HepG2 (cell line): ENCODE results near the gene CHKB. TPM values are rescaled to one million over a fixed set of nuclear protein-coding genes. Genes with fewer than 3 reads are reported as not detected.
A peak's percentile ranks its signal among the peaks of the same experiment; 100 is the strongest.

Source experiments
- ATF2 ChIP-seq: sonication (generic); formaldehyde crosslinking; IDR thresholded peaks from 2 replicates; pipeline ENCODE4 v1.4.0; 2020; ENCODE audit warnings: missing genetic modification reagents
- CENPX ChIP-seq: sonication (generic); formaldehyde crosslinking; IDR thresholded peaks from 2 replicates; pipeline ENCODE4 v1.9.0; 2021; ENCODE audit warnings: mild to moderate bottlenecking, missing genetic modification reagents, moderate library complexity
- DMTF1 ChIP-seq: sonication (generic); formaldehyde crosslinking; IDR thresholded peaks from 2 replicates; pipeline ENCODE4 v1.4.0; 2020; ENCODE audit warnings: mild to moderate bottlenecking, missing genetic modification reagents
- DR1 ChIP-seq: sonication (generic); formaldehyde crosslinking; IDR thresholded peaks from 2 replicates; pipeline ENCODE4 v1.8.0; 2021; ENCODE audit warnings: mild to moderate bottlenecking, missing genetic modification reagents, inconsistent platforms
- GTF2F1 ChIP-seq: fragments of 150-350 bp; IDR thresholded peaks from 2 replicates; pipeline ENCODE4 v1.6.1; 2014; ENCODE audit warnings: low read length
- HMG20B ChIP-seq: conservative IDR thresholded peaks from 2 replicates; pipeline ENCODE4 v1.6.1; 2016; ENCODE audit warnings: missing genetic modification reagents, missing compliant biosample characterization
- KLF15 ChIP-seq: sonication (generic); formaldehyde crosslinking; IDR thresholded peaks from 2 replicates; pipeline ENCODE4 v1.8.1; 2023; ENCODE audit warnings: borderline replicate concordance, mild to moderate bottlenecking, inconsistent platforms, missing genetic modification reagents, mixed read lengths
- MYC ChIP-seq: sonication (generic); formaldehyde crosslinking; IDR thresholded peaks from 2 replicates; pipeline ENCODE4 v1.9.0; 2021; ENCODE audit warnings: missing genetic modification reagents, borderline replicate concordance
- PHF20 ChIP-seq: sonication (generic); formaldehyde crosslinking; IDR thresholded peaks from 2 replicates; pipeline ENCODE4 v1.5.0; 2020; ENCODE audit warnings: mild to moderate bottlenecking, missing genetic modification reagents
- SAFB2 ChIP-seq: sonication (generic); formaldehyde crosslinking; IDR thresholded peaks from 2 replicates; pipeline ENCODE4 v1.5.1; 2020; ENCODE audit warnings: missing genetic modification reagents, low read depth, mild to moderate bottlenecking, borderline replicate concordance
- SOX13 ChIP-seq, 3 experiments: fragments of 450-650 bp in 1 of 3; sonication (generic) in 1 of 3; formaldehyde crosslinking in 1 of 3; IDR thresholded peaks in 2 of 3; conservative IDR thresholded peaks in 1 of 3; 2 replicates each; pipeline versions ENCODE4 v1.5.0 to v1.6.1; 2016 to 2020; ENCODE audit warnings: antibody characterized with exemption in 1 of 3, mild to moderate bottlenecking in 1 of 3, missing compliant biosample characterization in 1 of 3, missing genetic modification reagents in 1 of 3, moderate library complexity in 1 of 3
- SRSF9 ChIP-seq: fragments of 200-400 bp; formaldehyde crosslinking; IDR thresholded peaks from 2 replicates; pipeline ENCODE4 v1.6.1; 2018; ENCODE audit warnings: borderline replicate concordance, mild to moderate bottlenecking, low read depth, low read length; ENCODE audit not compliant: insufficient read depth, poor library complexity, severe bottlenecking
- THAP11 ChIP-seq: IDR thresholded peaks from 2 replicates; pipeline ENCODE4 v1.6.1; 2016; ENCODE audit warnings: missing biosample characterization, missing genetic modification reagents
- ZBTB7A ChIP-seq: sonication (generic); formaldehyde crosslinking; IDR thresholded peaks from 2 replicates; pipeline ENCODE4 v1.8.0; 2022; ENCODE audit warnings: mild to moderate bottlenecking, missing genetic modification reagents
- ZNF30 ChIP-seq: sonication (generic); formaldehyde crosslinking; IDR thresholded peaks from 2 replicates; pipeline ENCODE4 v1.5.0; 2020; ENCODE audit warnings: mild to moderate bottlenecking, missing genetic modification reagents
- ZNF772 ChIP-seq: sonication (generic); formaldehyde crosslinking; IDR thresholded peaks from 2 replicates; pipeline ENCODE4 v1.5.0; 2020; ENCODE audit warnings: mild to moderate bottlenecking, missing genetic modification reagents
- ZSCAN20 ChIP-seq: sonication (generic); formaldehyde crosslinking; IDR thresholded peaks from 2 replicates; pipeline ENCODE4 v1.4.0; 2020; ENCODE audit warnings: missing genetic modification reagents, mild to moderate bottlenecking, borderline replicate concordance
- ZSCAN21 ChIP-seq: sonication (generic); formaldehyde crosslinking; IDR thresholded peaks from 2 replicates; pipeline ENCODE4 v1.8.0; 2022; ENCODE audit warnings: mild to moderate bottlenecking, missing genetic modification reagents, moderate library complexity, borderline replicate concordance
- polyA plus RNA-seq, 8 experiments: library from polyadenylated mRNA; depleted of rRNA in 3 of 8; stranded (reverse) in 7 of 8; unstranded in 1 of 8; fragments of >200 nt; fragmentation: Illumina TruSeq in 4 of 8; extraction: Trizol in 4 of 8; gene quantifications; 2 replicates each; pipeline versions ENCODE4 v1.2.1 to v1.2.3, GENCODE V29; 2011 to 2016; ENCODE audit warnings: low read depth in 4 of 8, missing spikeins in 1 of 8, mixed read lengths in 1 of 8; ENCODE audit not compliant: insufficient read depth in 1 of 8
- total RNA-seq, 5 experiments: library from RNA; depleted of rRNA; stranded (reverse); fragments of >200 nt; fragmentation: Illumina TruSeq; extraction: Trizol; gene quantifications; 2 replicates each; pipeline ENCODE4 v1.2.3, GENCODE V29; 2016; ENCODE audit warnings: low read depth in 1 of 5
- TF ChIP-seq, protein P1 (sequence below): sonication (generic); formaldehyde crosslinking; IDR thresholded peaks from 2 replicates; pipeline ENCODE4 v1.4.0; 2020; ENCODE audit warnings: missing genetic modification reagents, borderline replicate concordance
- TF ChIP-seq, protein P2 (sequence below): sonication (generic); formaldehyde crosslinking; IDR thresholded peaks from 2 replicates; pipeline ENCODE4 v1.5.0; 2020; ENCODE audit warnings: mild to moderate bottlenecking, missing genetic modification reagents

Gene CHKB
- total and polyA plus RNA-seq, 2 of the 13 experiments (the other 11 are each of a cell fraction or from before 2014, with no cell fraction given), result 24.5 to 42.7 TPM

DNA sequence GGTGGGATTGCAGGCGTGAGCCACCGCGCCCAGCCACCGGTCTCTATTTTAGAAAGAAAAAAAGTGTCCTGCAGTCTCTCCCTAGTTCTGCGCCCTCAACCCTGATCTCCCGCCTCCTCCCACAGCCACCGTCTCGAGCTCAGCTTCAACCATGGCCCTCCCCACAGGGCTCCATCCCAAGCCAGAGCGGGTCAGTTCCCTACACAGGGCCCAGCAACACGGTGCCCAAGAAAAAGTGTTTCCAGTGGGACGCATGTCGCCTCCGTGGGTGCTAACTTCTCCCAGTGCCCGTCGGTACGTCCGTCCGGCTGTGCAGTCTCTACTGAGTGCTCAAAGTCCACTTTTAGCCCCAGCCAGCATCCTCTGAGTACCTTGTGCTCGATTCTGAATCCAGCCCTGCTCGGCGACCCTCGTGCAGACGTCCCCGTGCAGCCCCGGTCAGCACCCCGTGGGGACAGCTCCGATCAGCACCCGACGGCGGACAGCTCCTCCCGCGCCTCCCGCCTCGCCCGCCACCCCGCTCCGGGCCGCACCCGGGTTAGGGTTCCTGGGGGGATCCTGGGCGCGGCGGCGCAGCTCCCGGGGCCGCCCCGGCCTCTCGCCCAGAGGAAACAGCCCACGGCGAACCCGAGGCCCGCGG is 17.3 kb upstream of the CHKB start (continued):
- peak; percentile 99 for TF ChIP-seq ZSCAN20 (CRISPR knock-in tag)
- TF ChIP-seq, protein P1, sequence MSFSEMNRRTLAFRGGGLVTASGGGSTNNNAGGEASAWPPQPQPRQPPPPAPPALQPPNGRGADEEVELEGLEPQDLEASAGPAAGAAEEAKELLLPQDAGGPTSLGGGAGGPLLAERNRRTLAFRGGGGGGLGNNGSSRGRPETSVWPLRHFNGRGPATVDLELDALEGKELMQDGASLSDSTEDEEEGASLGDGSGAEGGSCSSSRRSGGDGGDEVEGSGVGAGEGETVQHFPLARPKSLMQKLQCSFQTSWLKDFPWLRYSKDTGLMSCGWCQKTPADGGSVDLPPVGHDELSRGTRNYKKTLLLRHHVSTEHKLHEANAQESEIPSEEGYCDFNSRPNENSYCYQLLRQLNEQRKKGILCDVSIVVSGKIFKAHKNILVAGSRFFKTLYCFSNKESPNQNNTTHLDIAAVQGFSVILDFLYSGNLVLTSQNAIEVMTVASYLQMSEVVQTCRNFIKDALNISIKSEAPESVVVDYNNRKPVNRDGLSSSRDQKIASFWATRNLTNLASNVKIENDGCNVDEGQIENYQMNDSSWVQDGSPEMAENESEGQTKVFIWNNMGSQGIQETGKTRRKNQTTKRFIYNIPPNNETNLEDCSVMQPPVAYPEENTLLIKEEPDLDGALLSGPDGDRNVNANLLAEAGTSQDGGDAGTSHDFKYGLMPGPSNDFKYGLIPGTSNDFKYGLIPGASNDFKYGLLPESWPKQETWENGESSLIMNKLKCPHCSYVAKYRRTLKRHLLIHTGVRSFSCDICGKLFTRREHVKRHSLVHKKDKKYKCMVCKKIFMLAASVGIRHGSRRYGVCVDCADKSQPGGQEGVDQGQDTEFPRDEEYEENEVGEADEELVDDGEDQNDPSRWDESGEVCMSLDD (CRISPR knock-in tag), result peak; percentile 98
- 0 out of 2 replicates have a peak, but pooled peaks have one; percentile 58 for TF ChIP-seq DMTF1 (CRISPR knock-in tag)
- peak; percentile 78 for TF ChIP-seq SAFB2 (CRISPR knock-in tag)
- TF ChIP-seq, protein P2, sequence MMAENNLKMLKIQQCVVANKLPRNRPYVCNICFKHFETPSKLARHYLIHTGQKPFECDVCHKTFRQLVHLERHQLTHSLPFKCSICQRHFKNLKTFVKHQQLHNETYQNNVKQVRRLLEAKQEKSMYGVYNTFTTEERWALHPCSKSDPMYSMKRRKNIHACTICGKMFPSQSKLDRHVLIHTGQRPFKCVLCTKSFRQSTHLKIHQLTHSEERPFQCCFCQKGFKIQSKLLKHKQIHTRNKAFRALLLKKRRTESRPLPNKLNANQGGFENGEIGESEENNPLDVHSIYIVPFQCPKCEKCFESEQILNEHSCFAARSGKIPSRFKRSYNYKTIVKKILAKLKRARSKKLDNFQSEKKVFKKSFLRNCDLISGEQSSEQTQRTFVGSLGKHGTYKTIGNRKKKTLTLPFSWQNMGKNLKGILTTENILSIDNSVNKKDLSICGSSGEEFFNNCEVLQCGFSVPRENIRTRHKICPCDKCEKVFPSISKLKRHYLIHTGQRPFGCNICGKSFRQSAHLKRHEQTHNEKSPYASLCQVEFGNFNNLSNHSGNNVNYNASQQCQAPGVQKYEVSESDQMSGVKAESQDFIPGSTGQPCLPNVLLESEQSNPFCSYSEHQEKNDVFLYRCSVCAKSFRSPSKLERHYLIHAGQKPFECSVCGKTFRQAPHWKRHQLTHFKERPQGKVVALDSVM (CRISPR knock-in tag), result peak; percentile 55; the same call in 1 of the 2 replicates
- peak; percentile 98 for TF ChIP-seq ZNF30 (CRISPR knock-in tag)
- TF ChIP-seq SOX13 (IDR thresholded peaks at IDR 0.05), result no peak
- peak in 1 of 2 experiments; percentile 81; a peak in 2 of 4 replicates for TF ChIP-seq SOX13 (CRISPR knock-in tag; conservative IDR thresholded peaks at IDR 0.05 in 1 of 2, IDR thresholded peaks at IDR 0.05 in 1 of 2)
- peak; percentile 99 for TF ChIP-seq ZNF772 (CRISPR knock-in tag)
- peak; percentile 93 for TF ChIP-seq ATF2
- peak; percentile 97 for TF ChIP-seq ZBTB7A
- peak; percentile 88 for TF ChIP-seq MYC (CRISPR knock-in tag)
- peak; percentile 98 for TF ChIP-seq ZSCAN21 (CRISPR knock-in tag)
- peak; percentile 99 for TF ChIP-seq KLF15 (CRISPR knock-in tag)
- TF ChIP-seq HMG20B (CRISPR knock-in tag), result peak; percentile 92
- peak; percentile 80 for TF ChIP-seq THAP11
- peak; percentile 65 for TF ChIP-seq PHF20 (CRISPR knock-in tag)
- TF ChIP-seq CENPX (CRISPR knock-in tag), result no peak
- TF ChIP-seq DR1 (CRISPR knock-in tag), result peak; percentile 77; the same call in 1 of the 2 replicates
- TF ChIP-seq GTF2F1, result no peak
- no peak for TF ChIP-seq SRSF9
